RPMI8226 (cell line): ENCODE data around the gene SLC9A5.

Experiments
- DNase-seq: peaks from one replicate; pipeline ENCODE4 v3.0.0-alpha.2; 2015

The SLC9A5 gene

DNA sequence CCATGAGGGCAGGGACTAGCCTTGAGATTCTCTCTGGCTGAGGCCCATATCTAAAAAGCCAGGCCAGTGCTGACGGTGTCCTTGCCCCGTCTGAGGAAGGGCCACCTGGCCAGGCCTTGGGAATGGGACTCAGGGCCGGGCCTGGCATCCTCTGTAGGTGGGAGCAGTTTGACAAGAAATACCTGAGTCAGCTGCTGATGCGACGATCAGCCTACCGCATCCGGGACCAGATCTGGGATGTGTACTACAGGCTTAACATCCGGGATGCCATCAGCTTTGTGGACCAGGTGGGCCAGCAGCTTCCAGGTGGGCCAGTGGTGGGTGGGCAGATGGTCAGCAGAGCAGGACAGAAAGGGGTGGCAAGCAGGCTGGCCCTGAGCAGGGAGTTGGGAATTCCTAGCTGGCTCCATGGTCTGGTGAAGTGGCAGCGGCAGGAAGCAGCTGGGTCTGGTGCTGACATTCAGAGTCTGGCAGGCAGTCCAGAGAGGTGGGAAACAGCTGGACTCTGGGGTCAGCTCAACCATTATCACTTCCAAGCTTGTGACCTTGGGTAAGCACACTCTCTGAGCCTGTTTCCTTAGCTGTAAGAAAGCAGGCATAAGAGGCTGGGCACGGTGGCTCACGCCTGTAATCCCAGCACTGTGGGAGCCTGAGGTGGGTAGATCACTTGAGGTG lies 9.5 kb downstream of the SLC9A5 start:
- no peak for DNase-seq

DNA sequence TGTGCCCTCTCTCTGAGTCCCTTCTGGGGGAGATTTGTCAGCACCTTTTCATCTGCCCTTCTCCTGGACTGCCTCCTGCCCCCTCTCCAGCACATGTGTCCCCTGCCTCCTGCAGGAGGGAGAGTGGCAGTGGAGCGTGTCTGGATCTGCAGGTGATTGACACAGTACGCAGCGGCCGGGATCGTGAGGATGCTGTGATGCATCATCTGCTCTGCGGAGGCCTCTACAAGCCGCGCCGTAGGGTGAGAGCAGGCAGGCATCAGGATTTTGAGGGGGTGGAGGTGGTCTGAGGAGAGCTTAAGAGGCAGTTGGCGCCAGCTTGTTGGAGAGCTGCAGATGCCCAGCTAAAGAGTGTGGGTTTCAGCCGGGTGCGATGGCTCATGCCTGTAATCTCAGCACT lies 10.9 kb downstream of the SLC9A5 start:
- DNase-seq: no peak

DNA sequence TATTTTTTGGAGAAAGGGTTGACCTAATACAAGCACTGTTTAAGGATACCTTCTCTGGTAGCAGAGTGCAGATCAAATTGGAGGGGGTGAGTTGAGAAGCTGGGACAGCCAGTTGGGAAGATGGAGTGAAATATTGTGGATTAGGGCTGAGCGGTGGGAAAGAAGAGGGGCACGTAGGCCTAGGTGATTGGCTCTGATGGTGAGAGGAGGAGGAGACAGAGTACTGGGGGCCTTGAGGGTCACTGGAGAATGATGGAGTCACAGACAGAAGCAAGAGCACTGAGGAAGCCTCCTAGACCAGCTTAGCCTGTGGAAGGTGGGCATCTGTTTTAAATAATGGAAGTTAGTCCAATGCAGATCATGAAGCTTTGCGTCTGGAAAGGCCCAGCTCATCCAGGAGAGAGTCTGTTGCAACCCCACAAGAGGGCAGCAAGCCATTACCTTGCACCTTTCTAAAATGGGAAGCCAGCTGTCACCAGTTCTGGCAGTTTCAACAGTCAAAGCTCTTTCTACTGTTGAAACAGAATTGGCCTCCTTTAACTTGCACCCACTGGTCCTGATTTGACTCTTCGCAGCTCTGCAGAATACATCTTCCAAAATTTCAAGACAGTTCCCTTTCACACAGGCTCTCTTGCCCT lies 11.8 kb downstream of the SLC9A5 start:
- peak; percentile 85 for DNase-seq

DNA sequence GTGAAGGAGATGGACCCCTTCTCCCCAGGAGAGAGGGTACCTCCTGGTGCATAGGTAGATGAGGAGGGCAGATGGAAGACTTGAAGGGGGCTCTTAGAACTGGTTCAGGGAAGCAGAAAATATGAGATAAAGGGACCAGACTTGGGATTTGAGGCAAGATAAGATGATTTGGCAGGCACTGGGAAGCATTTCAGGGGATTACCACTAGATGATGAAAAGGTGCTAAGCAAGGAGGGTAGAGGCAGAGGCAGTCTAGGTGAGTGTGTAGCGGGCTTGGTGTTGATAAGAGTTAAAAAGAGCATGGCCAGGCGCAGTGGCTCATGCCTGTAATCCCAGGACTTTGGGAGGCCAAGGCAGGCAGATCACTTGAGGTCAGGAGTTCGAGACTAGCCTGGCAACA lies 14.4 kb downstream of the SLC9A5 start:
- DNase-seq: no peak

DNA sequence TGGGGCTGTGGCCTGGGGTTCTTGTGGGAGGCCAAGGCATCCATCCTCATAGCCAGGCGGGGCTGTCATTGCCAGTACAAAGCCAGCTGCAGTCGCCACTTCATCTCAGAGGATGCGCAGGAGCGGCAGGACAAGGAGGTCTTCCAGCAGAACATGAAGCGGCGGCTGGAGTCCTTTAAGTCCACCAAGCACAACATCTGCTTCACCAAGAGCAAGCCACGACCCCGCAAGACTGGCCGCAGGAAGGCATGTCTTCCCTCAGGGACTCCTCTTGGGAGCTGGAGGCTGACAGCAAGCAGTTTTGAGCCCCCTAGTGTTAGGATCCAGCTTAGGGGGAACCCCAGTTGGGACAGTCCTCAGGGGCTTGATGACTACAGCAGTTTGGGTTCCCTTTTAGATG lies 15.5 kb downstream of the SLC9A5 start:
- no peak for DNase-seq

DNA sequence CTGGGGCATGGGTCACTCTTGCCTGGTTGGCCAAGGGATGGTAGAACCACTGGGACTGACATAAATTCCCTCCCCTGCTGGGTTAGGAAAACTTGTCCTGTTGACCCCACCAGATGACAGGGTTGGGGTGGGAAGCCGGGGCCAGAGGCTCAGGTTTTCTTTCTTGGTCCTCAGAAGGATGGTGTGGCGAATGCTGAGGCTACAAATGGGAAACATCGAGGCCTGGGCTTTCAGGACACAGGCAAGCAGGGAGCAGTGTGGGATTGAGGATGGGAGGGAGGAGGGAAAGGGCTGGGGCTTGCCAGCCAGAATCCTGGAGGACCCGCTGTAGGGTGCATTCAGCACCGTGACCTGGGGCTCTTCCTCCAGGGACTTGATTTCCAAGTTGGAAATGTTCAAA lies 16.1 kb downstream of the SLC9A5 start:
- DNase-seq: no peak

DNA sequence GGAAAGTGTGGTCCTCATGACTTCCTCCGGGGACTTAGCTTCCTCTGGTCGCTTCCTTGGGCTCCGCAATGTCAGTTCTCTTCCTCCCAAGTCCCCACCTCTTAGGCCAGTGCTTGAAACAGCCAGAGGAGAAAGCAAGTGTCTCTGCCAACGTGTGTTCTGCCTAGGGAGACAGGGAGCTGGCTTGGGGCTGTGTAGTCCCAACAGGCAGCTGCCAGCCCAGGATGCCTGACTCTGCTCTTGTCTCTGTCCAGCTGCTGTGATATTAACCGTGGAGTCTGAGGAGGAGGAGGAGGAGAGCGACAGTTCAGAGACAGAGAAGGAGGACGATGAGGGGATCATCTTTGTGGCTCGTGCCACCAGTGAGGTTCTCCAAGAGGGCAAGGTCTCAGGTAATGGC lies 17.1 kb downstream of the SLC9A5 start:
- no peak for DNase-seq

DNA sequence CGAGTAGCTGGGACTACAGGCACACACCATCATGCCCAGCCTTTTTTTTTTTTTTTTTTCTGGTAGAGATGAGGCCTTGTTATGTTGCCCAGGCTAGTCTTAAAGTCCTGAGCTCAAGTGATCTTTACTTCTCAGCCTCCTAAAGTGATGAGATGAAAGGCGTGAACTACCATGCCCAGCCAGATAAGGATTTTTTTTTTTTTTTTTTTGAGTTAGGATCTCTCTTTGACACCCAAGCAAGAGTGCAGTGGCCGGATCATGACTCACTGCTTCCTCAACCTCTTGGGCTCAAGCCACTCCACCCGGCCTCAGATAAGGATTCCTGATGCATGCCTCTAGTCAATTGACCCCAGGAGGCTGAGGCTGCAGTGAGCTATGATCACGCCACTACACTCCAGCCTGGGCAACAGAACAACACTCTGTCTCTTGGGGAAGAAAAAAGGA lies 19.4 kb downstream of the SLC9A5 start:
- DNase-seq: no peak

DNA sequence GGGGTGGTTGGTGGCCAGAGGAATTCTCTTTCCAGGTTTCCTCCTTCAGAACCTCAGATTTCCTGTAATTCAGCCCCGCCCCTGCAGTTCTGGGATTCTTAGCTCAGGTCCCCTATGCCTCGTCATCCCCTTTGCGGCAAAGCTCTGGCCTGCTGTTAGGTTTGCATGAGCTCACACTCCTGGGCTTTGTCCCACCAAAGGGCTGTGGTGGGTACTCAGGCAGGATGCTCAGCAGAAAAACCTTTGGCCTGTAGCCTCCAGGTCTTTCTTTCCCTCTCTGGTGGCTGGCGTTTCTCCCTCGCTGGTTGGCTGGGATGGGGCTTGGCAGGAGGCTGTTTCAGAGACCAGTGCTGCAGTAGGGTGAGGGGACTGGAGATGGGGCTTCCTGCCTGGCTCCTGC lies 21.0 kb downstream of the SLC9A5 start:
- no peak for DNase-seq

DNA sequence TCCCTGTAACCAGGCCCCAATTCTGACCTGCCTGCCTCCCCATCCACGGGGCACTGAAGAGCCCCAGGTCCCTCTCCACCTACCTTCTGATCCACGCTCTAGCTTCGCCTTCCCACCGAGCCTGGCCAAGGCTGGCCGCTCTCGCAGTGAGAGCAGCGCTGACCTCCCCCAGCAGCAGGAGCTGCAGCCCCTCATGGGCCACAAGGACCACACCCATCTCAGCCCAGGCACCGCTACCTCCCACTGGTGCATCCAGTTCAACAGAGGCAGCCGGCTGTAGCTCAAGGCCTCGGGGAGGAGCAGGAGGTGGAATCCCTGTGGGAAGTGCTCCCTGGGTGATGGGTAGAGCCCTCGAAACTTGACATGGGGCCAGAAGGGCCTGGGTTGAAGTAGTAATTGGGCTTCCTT lies 22.2 kb downstream of the SLC9A5 start:
- DNase-seq: no peak

DNA sequence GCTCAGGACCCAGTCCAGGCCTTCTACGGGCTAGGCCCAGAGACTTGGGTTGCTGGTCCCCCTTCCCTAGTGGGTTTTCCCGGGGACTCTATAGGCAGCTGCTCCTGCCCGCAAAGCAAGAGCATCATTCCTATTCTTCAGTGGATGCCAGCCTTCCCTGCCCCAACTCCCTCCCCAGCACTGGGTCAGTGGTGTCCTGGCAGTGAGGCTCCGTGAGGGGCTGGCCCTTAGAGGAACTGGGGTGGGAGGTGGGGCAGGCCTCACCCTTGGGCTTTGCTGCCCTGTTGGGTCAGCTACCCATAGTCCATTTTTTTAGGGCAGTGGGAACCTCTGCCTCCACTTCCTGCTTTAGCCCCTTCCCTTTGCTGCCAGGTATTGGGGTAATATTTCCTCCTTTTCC lies 22.7 kb downstream of the SLC9A5 start:
- DNase-seq: no peak

DNA sequence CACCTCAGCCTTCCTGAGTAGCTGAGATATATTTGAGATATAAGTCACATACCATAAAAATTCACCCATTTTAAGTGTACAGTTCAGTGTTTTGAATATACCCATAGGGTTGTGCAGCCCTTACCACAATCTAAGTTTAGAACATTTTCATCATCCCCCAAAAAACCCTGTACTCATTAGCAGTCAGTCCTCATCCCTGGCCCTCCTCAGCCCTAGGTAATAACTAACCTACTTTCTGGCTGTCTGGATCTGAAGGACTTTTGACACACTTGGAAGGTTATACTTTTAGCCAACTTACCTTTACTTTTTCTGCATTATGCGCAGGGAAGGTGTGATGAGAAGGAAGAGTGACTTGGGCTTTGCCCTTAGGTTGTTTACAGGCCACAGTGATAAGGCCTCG lies 26.5 kb downstream of the SLC9A5 start:
- DNase-seq: no peak

DNA sequence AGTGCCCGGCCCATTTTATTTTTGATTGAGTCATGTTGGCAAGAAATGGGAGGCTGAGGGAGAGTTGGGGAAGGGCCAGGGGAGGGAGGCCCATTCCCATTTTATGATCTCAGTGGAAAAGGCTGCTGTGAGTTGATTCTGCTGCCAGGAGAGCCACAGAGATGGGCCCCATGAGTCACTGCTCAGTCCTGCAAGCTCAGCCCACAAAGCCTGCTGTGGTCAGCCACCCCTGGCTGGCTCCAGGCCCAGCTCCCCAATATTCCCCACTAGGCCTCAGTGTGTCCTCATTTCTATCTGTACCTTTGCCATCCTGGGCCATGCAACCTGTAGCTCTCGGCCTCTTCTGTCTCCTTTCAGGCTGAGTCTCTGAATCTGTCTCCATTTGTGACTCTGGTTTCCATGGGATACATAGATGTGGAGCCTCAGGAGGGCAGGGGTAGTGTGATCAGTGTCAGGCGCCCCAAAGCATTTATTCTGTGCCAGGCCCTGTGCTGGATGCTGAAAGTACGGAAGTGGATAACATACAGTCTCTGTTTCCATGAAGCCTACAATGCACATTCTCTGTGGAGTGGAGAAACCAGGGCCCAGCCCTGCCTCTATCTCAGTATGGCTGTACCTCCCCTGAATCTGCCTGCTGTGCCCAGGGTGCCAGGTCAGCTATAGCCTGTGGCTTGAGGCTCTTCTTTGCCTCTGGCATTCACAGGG lies 28.7 kb downstream of the SLC9A5 start:
- DNase-seq: peak; percentile 78

DNA sequence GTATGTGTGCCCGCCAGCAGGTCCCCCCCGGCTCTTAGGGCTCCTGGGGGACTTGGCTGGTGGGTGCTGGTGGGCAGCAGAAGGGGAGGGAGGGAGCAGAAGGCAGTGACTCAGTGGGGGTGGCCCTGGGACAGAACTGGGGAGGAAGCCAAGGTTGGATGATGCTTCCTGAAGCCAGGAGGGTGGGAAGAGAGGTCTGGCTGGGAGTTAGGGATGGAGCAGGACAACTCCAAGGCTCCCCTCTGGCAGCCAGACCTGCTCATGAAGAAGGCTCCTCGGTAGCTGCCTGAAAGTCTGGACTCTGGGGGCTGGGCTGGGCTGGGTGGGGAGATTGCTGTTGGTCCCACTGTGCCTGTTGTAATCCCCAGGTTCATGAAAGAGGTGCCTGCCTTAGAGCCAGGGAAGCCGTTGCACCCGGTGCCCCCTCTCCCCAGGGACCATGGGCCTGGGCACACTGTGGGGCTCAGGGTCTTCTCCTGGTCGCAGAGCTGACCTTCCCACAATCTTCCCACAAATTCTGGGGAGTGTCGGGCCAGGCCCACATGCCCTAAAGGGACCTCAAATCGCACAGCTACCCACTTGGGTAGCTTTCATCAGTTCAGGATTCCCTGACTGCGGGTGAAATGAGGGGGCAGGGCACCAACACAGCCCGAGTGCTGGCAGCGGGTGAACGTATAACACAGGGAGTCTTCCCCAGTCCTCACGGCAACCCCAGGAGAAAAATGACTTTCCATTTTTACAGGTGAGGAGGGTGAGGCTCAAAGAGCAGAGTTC lies 29.4 kb downstream of the SLC9A5 start:
- DNase-seq: peak; percentile 67

DNA sequence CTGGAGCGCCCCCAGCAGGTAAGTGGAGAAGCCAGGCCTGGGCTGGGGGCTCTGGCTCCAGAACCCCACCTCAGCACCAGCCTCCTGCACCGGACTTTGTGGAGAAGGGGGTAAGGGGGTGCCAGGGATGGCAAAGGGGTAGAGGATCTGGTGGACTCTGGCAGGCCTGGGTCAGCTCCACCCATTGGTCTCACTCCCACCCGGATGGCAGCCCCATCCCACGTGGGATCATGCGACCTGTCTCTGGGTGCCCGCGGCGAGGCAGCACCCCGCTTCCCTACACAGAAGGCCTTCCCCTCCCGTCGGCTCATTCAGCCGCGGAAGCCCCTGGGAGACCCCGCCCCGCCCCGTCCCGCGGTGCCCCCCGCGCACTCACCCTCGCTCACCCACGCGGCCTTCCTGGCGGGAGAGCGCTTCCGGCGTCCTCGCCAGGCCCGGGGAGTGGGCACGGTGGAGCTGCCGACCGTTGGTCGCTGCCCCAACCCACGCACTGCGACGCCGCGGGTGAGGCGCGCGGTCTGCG lies 30.1 kb downstream of the SLC9A5 start:
- peak; percentile 70 for DNase-seq

DNA sequence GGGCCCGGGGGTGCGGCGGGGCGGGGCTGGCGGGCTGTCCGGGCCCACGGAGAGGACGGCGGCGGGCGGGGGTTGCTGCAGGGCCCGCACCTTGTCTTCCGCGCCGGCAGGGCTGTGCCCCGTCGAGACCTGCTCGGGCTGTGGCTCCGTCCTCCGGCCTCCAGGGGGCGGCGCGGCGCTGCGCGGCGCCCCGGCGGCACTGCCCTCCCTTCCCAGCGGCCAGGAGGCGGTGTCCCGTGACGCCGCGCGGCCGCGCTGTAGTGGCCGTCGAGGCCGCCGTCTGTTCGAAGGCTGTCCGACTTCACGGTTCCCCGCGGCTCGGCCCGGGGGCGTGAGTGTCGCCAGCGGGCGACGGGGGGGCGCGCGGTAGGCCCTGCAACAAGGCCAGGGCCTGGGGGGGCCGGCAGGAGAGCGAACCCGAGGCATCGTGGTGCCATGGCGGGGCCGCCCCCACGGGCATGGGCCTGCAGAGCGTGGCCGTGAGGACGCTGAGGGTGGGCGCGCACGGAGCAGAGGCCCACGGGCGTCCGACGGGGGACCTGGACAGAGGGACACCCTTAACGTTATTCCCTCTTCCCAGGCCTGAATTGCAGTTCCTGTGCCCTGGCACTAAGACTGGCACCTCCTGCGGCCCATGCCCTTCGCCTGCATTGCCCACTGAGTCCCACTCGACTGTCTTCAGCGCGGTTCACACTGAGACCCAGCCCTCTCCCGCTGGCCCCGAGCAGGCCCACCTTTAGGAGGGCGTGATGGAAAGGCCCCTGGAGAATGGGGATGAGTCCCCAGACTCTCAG lies 30.7 kb downstream of the SLC9A5 start, which contains the start of gene PLEKHG4:
Gene PLEKHG4 (plus strand): TSS at position 237 of the 794 bp plus-strand sequence. CDS start 513 bp downstream, at position 750.
- peak; percentile 94 for DNase-seq

DNA sequence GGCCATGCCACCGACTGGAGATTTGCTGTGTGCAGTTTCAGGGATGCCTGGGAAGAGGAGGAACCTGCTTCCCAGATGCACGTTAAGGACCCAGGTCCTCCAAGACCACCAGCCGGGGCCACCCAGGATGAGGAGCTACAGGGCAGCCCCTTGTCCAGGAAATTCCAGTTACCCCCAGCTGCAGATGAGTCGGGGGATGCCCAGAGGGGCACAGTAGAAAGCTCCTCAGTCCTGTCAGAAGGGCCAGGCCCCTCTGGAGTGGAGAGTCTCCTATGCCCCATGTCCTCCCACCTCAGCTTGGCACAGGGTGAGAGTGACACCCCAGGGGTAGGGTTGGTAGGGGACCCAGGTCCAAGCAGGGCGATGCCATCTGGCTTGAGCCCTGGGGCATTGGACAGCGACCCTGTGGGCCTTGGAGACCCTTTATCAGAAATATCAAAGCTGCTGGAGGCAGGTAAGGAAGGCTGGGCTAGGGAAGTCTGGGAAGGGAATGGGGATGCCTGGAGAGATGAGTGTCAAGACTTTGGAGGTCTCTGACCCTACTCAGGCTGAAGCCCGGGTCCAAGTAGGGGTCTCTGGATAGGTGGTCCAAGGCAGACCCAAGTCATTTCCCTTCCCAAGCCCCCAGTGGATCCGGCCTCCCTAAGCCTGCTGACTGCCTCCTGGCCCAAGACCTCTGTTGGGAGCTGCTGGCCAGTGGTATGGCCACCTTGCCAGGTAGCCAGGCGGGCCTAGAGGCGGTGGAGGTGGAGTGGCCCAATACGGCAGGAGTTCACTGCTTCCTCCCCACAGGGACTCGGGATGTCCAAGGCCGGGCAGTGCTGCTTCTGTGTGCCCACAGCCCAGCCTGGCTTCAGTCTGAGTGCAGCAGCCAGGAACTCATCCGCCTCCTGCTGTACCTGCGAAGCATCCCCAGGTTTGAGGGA lies 31.6 kb downstream of the SLC9A5 start:
- no peak for DNase-seq

DNA sequence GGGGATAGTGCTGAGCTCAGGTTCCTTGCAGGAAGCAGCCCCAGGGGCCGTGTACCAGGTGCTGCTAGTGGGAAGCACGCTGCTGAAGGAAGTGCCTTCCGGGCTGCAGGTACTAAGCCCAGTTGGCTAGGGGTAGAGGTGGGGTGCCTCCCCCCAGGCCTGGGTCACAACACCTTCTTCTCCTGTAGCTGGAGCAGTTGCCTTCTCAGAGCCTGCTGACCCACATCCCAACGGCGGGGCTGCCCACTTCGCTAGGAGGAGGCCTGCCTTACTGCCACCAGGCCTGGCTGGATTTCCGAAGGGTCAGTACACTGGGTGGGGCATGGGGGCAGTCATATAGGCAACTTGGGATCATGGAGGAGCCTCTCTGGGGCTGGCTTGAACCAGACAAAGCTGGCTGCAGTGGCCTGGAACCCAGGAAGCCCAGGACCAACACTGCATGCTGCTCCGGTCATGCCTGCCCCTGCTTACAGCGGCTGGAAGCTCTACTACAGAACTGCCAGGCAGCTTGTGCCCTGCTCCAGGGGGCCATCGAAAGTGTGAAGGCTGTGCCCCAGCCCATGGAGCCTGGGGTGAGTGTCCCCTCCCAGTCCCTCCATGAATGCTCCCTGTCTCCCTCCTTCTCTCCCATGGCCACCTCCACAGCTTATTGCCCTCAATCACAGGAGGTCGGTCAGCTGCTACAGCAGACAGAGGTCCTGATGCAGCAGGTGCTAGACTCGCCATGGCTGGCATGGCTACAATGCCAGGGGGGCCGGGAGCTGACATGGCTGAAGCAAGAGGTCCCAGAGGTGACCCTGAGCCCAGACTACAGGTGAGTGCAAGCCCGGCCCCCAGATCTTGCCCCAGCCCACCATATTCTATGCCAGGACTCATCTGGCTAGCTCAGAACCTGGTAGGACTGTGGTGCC lies 33.0 kb downstream of the SLC9A5 start:
- DNase-seq: no peak

DNA sequence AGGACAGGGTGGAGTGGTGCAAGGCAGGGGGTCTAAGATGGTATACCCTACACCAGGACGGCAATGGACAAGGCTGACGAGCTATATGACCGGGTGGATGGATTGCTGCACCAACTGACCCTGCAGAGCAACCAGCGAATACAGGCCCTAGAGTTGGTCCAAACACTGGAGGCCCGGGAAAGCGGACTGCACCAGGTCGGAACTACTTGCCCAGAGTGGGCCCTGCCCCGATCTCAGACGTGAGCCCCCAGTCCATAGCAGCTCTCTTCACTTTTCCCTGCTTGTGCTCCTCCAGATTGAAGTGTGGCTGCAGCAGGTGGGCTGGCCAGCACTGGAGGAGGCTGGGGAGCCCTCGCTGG lies 33.6 kb downstream of the SLC9A5 start:
- no peak for DNase-seq
